ENCODE results near the gene SMCR8.
"Not testable (repeated sequence)": the region's sequence is repeated elsewhere in the genome, so short reads cannot be mapped to it uniquely, and the experiment has no call there.

Gene SMCR8

DNA sequence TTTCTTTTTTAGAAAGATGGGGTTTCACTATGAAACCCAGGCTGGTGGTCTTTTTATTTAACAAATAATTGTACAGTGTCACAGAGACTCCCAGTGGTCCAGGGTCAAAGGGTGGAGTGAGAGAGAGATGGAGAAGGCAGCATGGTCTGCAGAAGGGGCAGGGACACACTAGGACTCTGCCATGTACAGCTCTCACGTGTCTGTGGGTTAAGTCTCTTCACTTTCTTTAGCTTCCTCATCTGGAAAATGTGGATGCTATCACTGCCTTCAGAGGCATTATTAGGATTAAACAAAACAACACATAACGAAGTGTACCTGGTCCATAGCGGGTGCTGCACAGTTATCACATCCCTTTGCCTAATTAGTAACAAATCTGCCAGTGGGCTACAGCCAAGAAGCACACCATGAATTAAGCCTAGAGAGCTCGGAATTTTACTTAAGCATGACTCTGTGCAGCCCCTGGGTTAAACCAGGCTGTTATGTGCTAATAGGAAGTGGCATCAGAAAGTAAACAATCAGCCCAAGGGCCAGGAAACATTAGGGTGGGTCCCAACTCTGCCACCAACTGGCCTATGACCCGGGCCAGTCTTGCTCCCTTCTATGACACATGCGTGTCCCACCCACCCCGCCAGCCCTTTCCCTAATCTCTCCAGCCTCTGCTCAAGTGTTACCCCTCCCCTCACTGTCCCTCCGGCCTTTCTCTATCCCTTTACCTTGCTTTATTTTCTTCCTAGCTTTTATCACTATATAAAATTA, 14.2 kb upstream of the SMCR8 start:
- Histone ChIP-seq H3K9me3 (ENCODE audit: control insufficient read depth, insufficient read depth, low read length) (no peaks in the 10 kb centered on the region), H3K9ac (ENCODE audit: low read depth, low read length) (no peak overlapping the region), H3K4me1 (ENCODE audit: insufficient read depth, low read length) (no peaks in the 10 kb centered on the region), H3K36me3 (ENCODE audit: insufficient read depth, low read length) (peaks cover 27% of the 10 kb centered on the region)

DNA sequence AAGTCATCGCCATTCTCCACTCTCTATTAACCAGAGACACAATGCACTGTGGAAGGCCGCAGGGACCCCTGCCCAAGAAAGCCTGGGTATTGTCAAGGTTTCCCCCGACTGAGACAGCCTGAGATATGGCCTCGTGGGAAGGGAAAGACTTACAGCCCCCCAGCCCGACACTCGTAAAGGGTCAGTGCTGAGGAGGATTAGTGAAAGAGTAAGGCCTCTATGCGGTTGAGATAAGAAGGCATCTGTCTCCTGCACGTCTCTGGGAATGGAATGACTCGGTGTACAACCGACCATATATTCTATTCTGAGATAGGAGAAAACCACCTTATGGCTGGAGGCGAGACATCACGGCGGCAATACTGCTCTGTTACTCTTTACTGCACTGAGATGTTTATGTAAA, 11.9 kb upstream of the SMCR8 start:
- not testable (repeated sequence) for H3K9me3 ChIP-seq (ENCODE audit: control insufficient read depth, insufficient read depth, low read length); H3K9ac ChIP-seq (ENCODE audit: low read depth, low read length); H3K4me1 ChIP-seq (ENCODE audit: insufficient read depth, low read length)
- peaks cover 35% of the 10 kb centered on the region for H3K36me3 ChIP-seq (ENCODE audit: insufficient read depth, low read length)

DNA sequence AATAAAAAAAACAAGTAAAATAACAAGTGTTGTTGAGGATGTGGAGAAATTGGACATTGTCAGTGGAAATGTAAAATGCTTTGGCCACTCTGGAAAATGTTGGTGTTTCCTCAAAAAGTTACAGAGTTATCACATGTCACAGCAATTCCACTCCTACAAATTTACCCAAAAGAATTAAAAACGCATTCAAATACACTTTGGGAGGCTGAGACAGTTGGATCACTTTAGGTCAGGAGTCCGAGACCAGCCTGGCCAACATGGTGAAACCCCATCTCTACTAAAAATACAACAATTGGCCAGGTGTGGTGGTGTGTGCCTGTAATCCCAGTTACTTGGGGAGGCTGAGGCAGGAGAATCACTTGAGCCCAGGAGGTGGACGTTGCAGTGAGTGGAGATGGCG, 5.9 kb upstream of the SMCR8 start:
- Histone ChIP-seq H3K36me3 (ENCODE audit: insufficient read depth, low read length) (peaks cover 29% of the 10 kb centered on the region), H3K9me3 (ENCODE audit: control insufficient read depth, insufficient read depth, low read length) (no peaks in the 10 kb centered on the region), H3K4me1 (ENCODE audit: insufficient read depth, low read length) (no peaks in the 10 kb centered on the region), H3K9ac (ENCODE audit: low read depth, low read length) (no peak overlapping the region)

DNA sequence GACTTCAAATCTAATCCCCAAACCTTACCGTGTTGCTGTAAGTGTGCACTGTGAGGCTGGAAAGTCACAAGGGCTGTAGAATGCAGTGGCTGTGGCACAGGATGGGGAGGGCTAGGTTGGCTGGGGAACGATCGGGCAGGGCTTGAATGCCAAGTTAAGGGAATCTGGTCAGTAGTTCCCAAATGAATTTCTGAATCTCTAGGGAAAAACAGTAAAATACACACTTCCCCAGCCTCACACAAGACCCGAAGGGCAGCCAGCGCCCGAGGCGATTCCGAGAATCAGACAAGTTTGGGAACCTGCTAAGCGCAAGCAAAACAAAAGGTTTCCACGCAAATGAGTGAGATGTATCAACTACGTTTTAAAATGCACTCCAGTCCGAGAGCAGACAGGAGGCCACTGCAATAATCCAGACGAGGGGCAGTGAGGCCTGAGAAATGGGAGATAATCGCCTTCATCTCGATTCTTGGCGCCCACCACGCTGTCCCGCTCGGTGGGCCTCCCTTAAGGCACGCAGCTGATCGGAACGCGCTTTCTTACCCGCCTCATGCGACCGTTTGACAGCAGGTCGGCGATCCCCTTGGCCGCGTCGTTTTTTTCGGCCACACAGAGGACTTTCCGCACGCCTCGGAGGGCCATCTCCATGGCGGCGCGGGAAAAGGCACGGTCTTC, 898 bp upstream of the SMCR8 start:
- Histone ChIP-seq H3K4me1 (ENCODE audit: insufficient read depth, low read length) (no peaks in the 10 kb centered on the region), H3K36me3 (ENCODE audit: insufficient read depth, low read length) (peaks cover 13% of the 10 kb centered on the region), H3K9ac (ENCODE audit: low read depth, low read length) (peak overlapping the region; percentile 93), H3K9me3 (ENCODE audit: control insufficient read depth, insufficient read depth, low read length) (no peaks in the 10 kb centered on the region)

DNA sequence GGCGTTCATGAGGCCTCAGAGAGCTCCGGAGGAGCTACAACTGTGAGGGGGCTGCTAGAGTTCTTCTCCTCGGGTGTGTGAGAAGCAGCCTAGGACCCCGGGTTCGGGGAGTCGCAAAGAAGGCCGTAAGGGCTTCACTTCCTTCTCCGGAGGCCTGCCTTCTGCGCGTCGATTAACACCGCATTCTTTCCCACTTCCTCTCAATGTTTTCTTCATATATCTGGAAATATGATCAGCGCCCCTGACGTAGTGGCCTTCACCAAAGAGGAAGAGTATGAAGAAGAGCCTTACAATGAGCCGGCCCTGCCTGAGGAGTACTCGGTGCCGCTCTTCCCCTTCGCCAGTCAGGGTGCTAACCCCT, 449 bp downstream of the SMCR8 start:
- peaks cover 12% of the 10 kb centered on the region for H3K36me3 ChIP-seq (ENCODE audit: insufficient read depth, low read length)
- no peaks in the 10 kb centered on the region for H3K4me1 ChIP-seq (ENCODE audit: insufficient read depth, low read length)
- no peaks in the 10 kb centered on the region for H3K9me3 ChIP-seq (ENCODE audit: control insufficient read depth, insufficient read depth, low read length)
- H3K9ac ChIP-seq (ENCODE audit: low read depth, low read length): peak overlapping the region; percentile 93

DNA sequence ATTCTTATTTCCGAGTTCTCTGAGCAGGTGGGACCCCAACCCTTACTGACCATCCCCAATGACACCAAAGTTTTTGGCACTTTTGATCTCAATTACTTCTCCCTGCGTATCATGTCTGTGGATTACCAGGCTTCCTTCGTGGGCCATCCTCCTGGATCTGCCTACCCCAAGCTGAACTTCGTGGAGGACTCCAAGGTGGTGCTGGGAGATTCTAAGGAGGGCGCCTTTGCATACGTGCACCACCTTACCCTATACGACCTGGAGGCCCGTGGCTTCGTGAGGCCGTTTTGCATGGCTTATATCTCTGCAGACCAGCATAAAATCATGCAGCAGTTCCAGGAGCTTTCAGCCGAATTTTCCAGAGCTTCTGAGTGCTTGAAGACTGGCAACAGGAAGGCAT, 868 bp downstream of the SMCR8 start:
- Histone ChIP-seq H3K9me3 (ENCODE audit: control insufficient read depth, insufficient read depth, low read length) (no peaks in the 10 kb centered on the region), H3K36me3 (ENCODE audit: insufficient read depth, low read length) (peaks cover 12% of the 10 kb centered on the region), H3K9ac (ENCODE audit: low read depth, low read length) (peak overlapping the region; percentile 93), H3K4me1 (ENCODE audit: insufficient read depth, low read length) (no peaks in the 10 kb centered on the region)

- no peak overlapping the region for H3K9ac ChIP-seq (ENCODE audit: low read depth, low read length)
- H3K36me3 ChIP-seq (ENCODE audit: insufficient read depth, low read length): peaks cover 3% of the 10 kb centered on the region
- H3K4me1 ChIP-seq (ENCODE audit: insufficient read depth, low read length): no peaks in the 10 kb centered on the region
- H3K9me3 ChIP-seq (ENCODE audit: control insufficient read depth, insufficient read depth, low read length): no peaks in the 10 kb centered on the region
Observed at GRCh38 chr17:18318117-18318516, 3.0 kb downstream of the SMCR8 start.

DNA sequence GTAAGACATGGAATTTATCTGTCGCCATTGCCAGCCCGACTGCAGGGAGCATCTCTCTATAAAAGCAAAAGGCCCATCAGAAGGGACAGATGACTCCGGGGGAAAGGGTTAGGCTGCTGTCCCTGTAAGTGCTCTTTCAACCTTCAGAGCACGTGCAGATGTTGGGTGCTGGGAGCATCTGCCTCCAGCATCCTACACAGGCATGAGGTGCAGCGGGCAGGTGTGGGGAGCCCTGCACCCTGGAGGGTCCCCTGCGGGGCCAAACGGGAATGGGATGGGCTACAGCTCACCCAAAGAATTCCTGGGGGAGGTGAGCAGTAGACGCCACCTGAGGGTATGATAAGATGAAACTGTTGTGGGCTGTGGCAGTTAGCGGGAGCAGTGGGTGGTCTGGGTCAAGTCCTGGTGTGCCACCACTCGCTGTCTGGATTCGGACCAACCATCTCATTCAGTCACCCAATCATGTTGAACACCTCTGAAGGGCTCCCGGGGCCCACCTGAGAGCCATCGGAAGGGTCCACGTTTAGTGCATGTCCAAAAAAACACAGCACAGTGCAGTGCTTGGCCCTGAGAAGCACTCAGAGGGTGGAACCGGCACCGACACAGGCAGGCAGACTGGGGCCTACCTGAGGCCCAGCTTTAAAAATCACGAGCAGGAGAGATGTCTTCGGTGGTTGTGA, 3.8 kb downstream of the SMCR8 start:
- H3K9me3 ChIP-seq (ENCODE audit: control insufficient read depth, insufficient read depth, low read length): no peaks in the 10 kb centered on the region
- no peaks in the 10 kb centered on the region; the same call in none of the 2 replicates for H3K36me3 ChIP-seq (ENCODE audit: insufficient read depth, low read length)
- no peaks in the 10 kb centered on the region for H3K4me1 ChIP-seq (ENCODE audit: insufficient read depth, low read length)
- no peak overlapping the region for H3K9ac ChIP-seq (ENCODE audit: low read depth, low read length)

DNA sequence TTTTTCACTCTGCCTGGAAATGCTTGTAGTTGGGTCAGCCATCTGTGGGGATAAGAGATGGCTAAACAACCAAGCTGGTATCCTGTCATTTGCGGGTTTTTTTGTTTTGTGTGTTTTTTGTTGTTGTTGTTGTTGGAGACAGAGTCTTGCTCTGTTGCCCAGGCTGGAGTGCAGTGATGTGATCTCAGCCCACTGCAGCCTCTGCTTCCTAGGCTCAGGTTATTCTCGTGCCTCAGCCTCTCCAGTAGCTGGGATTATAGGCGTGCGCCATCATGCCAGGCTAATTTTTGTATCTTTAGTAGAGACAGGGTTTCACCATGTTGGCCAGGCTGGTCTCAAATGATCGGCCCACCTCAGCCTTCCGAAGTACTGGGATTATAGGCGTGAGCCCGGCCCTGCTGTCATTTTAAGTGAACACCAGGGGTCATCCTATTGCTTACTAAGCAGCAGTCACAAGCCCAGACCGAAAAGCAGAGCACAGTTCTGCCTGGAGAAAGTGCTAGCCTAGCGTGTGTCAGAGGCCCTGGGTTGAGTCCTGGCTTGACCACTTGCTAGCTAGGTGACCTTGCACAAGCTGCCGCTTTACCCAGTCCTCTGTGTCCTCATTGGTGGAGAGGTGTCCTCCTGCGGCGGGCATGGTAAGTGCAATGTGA, 4.6 kb downstream of the SMCR8 start:
- no peak overlapping the region for H3K9ac ChIP-seq (ENCODE audit: low read depth, low read length)
- H3K4me1 ChIP-seq (ENCODE audit: insufficient read depth, low read length): no peaks in the 10 kb centered on the region
- no peaks in the 10 kb centered on the region for H3K9me3 ChIP-seq (ENCODE audit: control insufficient read depth, insufficient read depth, low read length)
- H3K36me3 ChIP-seq (ENCODE audit: insufficient read depth, low read length): peaks cover 3% of the 10 kb centered on the region

DNA sequence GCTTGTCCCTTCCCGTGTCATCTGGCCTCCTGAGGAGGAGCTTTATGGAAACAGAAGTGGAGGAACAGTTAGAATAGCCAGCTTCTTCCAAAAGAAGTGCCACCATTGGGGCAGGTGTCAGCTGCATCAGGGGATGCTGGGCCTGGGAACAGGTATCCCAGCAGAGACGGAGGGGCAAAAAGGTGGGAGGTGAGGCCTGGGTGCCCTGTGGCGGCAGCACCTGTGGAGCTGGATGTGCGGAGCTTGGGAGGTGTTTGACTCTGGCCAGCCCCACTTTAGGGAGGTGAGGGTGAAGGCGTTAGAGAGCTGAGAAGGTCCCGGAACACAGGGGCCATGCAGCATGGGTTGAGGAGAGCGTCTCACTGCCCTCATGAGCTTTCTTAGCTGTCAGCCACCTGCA, 5.2 kb downstream of the SMCR8 start:
- Histone ChIP-seq H3K9me3 (ENCODE audit: control insufficient read depth, insufficient read depth, low read length) (no peaks in the 10 kb centered on the region), H3K9ac (ENCODE audit: low read depth, low read length) (no peak overlapping the region), H3K36me3 (ENCODE audit: insufficient read depth, low read length) (peaks cover 6% of the 10 kb centered on the region), H3K4me1 (ENCODE audit: insufficient read depth, low read length) (no peaks in the 10 kb centered on the region)

DNA sequence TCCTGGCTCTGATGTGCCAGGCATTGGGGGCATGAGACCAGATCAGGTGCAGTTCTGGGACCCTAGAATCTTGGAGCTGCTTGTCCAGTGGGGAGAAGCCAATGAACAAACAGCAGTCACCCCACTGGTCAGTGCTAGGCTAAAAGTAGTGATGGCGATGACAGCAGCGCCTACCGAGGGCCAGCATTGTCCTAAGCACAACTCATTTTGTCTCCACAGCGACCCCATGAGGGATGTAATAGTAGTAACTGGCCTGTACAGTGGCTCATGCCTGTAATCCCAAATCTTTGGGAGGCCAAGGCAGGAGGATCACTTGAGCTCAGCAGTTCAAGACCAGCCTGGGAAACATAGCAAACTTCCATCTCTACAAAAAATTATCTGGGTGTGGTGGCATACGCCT, 6.2 kb downstream of the SMCR8 start:
- Histone ChIP-seq H3K9ac (ENCODE audit: low read depth, low read length) (no peak overlapping the region), H3K36me3 (ENCODE audit: insufficient read depth, low read length) (peaks cover 6% of the 10 kb centered on the region)

DNA sequence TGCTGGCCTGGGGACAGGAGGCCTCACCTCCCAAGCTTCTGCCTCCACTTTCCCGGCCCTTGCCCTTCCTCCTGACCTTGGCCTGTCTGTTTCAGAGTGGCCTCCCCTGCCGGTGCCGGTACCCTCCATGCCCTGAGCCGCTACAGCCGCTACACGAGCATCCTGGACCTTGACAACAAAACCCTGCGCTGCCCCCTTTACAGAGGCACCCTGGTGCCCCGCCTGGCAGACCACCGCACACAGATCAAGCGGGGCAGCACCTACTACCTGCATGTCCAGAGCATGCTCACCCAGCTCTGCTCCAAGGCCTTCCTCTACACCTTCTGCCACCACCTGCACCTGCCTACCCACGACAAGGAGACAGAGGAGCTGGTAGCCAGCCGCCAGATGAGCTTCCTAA, 7.4 kb downstream of the SMCR8 start:
- H3K9ac ChIP-seq (ENCODE audit: low read depth, low read length): no peak overlapping the region
- no peaks in the 10 kb centered on the region for H3K9me3 ChIP-seq (ENCODE audit: control insufficient read depth, insufficient read depth, low read length)
- no peaks in the 10 kb centered on the region for H3K4me1 ChIP-seq (ENCODE audit: insufficient read depth, low read length)
- peaks cover 6% of the 10 kb centered on the region for H3K36me3 ChIP-seq (ENCODE audit: insufficient read depth, low read length)

More for the DNA sequence above, 6.2 kb downstream of the SMCR8 start:
- Histone ChIP-seq H3K9me3 (ENCODE audit: control insufficient read depth, insufficient read depth, low read length) (no peaks in the 10 kb centered on the region), H3K4me1 (ENCODE audit: insufficient read depth, low read length) (no peaks in the 10 kb centered on the region)

- no peak overlapping the region for H3K9ac ChIP-seq (ENCODE audit: low read depth, low read length)
- peaks cover 6% of the 10 kb centered on the region for H3K36me3 ChIP-seq (ENCODE audit: insufficient read depth, low read length)
Observed at GRCh38 chr17:18323007-18323406, 7.9 kb downstream of the SMCR8 start.

GRCh38 chr17:18323507-18324139, 8.5 kb downstream of the SMCR8 start:
- Histone ChIP-seq H3K4me1 (ENCODE audit: insufficient read depth, low read length) (no peaks in the 10 kb centered on the region), H3K36me3 (ENCODE audit: insufficient read depth, low read length) (peaks cover 11% of the 10 kb centered on the region), H3K9ac (ENCODE audit: low read depth, low read length) (no peak overlapping the region), H3K9me3 (ENCODE audit: control insufficient read depth, insufficient read depth, low read length) (no peaks in the 10 kb centered on the region)

More at GRCh38 chr17:18323007-18323406, 7.9 kb downstream of the SMCR8 start:
- Histone ChIP-seq H3K9me3 (ENCODE audit: control insufficient read depth, insufficient read depth, low read length) (no peaks in the 10 kb centered on the region), H3K4me1 (ENCODE audit: insufficient read depth, low read length) (no peaks in the 10 kb centered on the region)
